CD1c-positive myeloid dendritic cell (primary cell): ENCODE data around the gene TMOD1.

ENCODE experiments used
- DNase-seq: peaks from one replicate; pipeline ENCODE4 v3.0.0-alpha.2; 2016; ENCODE audit errors: extremely low spot score

Gene TMOD1

DNA sequence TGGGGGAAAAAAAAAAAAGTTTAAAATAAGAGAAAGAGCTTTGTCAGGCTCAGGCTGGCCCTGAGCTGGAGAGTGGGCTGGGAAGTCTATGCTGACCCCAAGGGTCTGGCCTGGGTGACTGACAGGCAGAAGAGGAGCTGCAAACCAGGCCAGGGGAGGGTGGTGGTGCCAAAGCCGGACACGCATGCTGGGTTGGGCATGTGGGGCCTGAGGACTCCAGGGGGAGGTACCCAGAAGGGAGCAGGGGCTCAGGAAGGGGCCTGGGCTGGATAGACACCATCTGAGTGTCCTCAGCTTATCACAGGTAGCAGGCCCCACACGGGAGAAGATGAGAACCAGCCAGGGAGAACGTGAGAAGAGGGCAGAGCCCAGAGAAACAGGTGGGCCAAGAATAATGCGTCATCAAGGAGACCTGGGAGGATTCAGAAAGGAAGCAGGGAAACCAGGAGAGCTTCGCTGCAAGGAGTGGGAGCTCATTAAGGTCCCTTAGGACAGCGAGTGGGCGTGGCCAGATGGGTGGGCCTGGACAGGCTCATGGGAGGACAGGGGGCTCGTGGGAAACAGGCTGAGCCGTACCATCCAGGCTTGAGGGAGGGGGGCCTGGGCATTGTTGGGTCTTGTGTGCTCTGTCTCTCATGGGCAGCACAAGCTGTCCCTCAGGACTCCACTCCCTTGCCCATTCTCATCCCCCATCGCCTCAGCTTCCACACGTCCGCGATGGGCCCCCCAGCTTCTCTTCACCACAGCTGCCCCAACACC, 16.0 kb downstream of the TMOD1 start:
- no peak for DNase-seq

DNA sequence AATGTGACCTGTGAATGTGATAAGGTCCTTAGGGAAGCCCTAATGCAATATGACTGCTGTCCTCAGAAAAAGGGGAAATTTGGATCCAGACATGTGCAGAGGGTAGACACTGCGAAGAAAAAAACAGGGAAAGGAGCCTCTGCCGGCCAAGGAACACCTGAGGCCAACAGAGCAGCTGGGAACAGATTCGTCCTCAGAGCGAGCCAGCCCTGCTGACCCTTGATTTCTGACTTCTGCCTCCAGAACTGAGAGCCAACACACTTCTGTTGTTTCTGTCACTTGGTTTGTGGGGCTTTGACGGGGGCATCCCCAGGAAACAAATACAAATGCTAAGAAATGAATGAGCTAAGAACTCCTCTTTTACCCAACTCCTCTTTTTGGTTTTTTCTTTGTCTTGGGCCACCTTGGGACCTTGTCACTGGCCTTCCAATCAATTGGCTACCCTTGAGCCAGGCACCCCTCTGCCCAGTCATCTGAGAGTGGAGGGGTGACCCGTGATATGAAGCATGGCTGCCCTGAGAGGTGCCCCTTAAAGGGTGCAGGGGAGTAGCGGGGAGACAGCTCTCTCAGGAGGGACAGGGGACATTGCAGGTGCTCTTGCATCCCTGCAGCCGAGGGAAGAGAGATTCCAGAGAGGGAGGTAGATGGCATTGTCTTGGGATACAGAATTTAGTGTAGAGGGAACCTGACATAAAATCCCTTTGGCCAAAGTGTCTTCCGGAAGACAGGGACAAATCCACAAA, 16.9 kb downstream of the TMOD1 start:
- no peak for DNase-seq

DNA sequence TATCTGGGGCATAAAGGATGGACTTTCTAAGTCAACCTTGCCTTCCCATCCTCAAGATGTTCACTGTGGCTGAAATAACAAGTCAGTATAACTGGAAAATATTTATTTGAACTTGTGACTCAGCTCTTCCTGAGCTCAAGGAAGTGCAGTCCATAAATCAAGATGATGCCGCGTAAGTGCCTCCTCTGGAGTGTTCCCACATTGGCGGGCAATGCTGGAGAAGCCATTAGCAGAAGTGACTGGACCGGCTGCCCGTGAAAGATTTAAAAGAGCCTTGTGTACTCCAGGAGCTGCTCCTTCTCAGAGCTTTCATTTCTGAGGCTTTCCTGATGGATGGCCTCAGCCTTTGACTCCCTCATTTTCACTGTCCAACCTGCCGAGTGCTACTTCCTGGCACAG, 17.4 kb downstream of the TMOD1 start:
- DNase-seq = no peak

DNA sequence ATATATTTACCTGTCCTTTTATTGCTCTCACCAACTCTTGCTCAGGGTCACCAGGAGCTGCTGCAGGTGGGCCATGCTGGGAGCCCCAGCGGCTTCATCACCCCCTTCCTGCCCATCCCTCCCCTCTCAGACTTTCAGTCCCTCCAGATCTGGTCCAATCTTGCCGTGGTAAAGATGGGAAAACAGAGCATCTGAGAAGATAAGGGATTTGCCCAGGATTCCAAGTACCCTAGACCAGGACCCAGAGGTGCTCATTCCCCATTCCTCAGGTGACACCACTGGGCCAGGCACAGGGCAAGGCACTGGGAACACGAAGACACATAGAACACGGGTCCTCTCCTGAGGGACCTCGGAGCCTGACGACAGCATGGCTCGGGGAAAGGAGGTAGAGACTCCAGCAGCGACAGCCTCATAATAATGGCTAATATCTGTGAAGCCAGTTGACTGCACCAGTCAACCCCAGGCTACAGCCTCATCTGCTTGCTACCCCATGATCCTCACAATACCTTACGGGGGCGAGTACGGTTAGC, 18.0 kb downstream of the TMOD1 start:
- DNase-seq = no peak

DNA sequence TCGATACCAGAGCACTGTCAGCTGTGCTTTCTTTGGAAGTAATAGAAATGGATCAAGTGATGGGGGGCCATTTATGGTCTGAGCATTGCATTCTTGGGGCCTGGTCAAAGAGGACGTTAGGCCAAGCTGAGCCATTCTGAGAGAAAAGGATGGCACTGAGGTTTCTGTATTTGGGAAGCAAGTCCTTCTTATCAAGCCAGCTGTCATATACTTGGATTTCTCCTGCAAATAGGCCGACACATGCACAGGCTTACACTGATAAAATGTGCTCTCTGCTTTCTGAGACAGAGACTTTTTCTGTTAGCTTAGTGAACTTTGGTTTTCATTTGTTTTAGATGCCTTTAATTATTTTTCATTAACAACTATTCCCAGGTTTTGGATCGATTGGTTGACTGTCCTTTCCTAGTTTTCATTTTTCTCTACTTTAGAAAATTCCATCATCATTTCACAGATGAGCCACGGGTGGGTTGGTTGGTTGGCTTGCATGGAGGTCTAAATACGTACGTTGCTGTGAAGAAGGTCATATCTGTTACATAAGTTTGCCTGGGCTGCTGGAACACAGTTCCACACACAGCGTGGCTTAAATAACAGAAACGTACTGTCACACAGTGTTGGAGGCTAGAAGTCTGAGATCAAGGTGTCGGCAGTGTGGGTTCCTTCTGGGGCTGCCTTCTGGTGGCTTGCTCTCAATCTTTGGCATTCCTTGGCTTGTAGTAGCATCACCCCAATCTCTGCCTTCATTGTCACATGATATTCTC, 20.3 kb downstream of the TMOD1 start:
- DNase-seq = no peak

DNA sequence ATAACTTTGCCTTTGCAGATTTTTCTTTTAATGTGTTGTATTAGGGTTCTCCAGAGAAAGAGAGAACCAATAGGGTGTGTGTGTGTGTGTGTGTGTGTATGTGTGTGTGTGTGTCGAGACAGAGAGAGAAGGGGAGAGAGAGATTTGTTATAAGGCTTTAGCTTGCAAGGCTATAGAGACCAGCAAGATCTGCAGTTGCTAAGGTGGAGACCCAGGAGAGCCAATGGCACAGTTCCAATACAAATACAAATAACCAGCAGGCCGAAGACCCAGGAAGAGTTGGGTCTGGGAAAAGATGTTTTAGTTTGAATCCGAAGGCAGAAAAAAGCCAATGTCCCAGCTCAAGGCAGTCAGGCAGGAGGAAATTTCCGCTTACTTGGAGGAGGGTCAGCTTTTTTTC, 23.0 kb downstream of the TMOD1 start:
- DNase-seq = no peak

DNA sequence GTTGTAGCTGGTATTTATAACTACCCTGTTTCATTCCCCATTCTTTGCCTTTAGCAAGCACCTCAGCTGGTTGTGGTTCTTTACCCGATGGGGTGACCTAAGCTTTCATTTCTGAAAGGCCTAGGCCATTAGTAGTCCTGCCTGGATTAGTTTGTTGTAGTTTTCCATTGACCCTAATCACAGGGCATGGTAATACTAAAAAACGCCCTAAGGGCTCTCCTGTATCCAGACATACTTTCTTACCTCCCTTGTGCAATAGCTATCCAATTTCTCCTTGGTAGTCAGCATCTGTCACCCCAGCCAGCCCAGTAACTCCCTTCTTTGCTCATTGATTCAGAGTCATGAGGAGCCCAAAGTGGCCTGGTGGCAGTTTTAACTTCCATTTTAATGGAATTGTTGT, 24.0 kb downstream of the TMOD1 start:
- no peak for DNase-seq

DNA sequence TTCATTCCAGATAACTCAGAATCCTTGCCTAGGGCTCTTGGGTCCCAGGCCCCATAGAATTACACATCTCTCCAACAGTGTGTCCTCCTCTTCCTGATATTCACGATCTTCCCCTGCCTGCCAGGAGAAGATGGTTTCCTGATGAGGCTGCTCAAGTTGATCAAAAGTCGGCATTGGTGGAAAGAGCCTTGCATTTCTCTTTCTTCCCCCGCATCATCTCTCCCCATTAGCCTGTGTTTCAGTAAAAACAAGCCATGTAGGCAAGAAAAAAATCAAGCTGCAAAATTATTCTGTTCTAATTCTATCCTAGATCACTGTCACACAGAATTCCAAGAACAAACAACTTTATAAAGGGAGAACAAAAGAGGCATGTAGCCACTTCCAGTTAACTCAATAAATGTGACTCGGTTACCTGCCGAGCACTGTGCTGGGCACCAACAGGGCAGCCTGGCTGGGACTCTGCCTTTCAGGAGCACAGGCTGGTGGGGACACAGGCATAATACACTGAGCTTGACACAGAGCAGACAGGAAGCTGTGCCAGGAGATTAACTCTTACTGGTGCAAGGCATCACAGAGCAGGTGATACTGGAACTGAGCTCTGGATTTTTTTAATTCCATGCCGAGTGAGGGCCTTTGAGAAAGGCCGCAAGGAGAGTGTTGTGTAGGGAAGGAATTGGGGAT, 25.6 kb downstream of the TMOD1 start:
- DNase-seq = no peak

DNA sequence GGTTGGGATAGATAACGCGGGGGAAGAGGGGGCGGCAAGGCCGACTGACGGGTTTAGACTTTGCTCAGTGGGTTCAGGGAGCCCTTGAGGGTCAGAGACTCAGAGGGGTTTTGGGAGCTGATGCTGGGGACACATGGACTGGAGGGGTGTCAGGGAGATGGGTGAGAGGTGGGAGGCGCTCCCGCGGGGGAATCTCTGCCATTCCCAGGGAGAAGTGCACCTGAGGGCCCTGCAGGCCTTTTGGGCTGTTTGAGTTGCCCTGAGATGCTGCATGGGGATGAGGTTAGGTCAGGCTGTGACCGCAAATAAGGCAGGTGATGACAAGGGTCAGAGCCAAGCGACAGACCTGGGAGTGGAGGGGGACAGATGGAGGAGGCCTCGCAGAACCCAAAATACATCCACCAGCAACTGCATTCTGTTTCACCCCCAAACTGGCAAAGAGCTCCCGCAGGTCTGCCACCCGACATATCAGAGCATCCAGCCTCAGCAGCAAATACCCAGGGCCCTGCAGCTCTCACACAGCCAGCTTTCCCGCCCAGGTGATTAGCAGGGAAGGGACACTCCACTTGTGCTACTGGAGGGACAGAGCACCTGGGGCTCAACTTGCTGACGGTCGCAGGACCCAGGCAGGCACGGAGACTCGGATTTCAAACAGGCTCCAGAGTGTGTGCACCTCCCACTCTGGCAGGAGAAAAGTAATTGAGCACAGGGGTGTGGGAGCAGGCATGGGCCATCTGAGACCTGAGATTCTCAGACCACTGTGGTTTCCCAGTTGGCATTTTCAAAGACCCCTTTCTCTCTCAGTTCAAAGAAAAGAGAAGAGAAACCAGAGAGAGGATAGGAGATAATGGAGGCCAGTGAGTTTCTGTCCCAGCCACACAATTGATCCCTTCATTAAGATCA, 26.4 kb downstream of the TMOD1 start:
- no peak for DNase-seq

DNA sequence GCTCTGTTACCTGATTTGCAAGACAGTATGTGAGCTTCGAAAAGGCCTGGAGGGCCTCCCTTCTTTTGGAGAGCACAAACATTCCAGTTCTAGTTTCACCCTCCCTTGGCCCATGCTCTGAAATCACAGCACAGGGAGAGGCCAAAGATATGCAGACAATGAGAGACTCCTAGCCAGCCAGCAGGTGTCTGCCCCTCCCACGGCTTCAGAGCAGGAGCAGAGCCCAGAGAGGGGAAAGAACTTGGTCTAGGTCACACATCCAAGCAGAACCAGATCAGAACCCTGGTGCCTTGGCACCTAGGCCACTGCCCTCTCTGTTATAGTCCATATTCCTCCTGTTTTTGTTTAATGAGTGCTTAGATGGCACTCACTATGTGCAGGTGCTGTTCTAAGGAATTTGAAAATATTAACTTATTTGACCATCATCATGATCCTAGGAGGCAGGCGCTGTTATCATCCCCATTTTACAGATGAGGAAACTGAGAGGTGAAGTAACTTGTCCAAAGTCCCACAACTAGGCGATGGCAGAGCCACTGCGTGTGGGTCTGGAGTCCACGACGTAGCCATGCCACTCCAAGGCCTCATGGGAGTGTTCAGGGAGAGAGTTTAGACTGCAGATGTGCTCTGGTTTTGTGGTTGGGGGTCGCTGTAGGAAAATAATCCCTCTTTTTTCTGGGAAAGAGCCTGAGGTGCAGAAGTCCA, 27.2 kb downstream of the TMOD1 start:
- DNase-seq = no peak

DNA sequence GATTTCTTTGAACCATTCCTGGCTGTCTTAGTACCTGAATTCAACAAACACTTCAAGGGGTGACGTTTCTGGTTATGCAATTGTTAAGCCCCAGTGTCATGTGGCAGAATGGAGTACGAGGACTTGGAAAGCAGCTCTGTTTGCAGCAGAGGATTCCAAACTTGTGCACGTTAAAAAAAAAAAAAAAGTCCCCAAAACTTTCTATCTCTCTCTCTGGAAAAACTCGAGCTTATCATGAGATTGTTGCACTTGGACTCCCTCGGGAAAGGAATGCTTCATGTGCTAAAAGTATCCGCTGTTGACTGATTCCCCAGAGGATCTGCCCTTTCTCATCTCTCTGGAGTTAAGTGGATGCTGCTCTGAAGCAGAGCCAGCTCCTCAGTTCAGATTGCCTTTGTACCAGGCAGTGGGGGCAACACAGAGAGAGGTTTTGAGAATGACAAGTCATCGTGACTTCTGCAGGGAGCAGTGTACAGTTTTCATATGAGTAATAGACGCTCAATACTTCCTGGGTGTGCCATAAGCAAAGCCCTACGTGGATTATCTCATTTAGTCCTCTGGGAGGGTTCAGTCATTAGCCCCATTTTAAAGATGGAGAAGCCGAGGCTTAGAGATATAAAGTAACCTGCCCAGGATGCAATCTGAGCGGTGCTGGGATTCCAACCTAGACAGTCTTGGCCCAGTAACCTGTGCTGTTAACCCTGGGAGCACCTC, 28.1 kb downstream of the TMOD1 start:
- no peak for DNase-seq

DNA sequence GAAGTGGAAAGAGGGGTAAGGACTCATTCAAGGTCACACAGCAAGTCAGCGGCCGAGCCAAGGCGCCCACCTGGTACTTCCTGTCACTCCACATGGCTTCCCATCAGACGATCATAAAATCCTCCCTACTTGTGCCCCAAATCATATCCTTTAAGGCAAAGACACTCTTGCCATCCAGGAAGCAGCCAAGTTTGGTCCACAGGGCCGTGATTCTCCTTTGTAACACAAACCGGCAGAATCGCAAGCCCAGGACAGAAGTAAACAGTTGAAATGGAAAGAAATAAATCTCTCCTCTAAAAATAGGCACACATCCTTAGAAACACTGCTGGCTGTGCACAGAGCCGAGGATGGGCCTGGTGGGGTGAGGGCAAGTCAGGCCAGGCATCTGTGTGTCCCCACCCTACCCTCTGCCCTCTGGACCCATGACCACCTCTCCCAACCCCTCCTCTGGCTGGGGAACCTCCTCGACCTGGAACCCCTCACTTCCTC, 30.5 kb downstream of the TMOD1 start:
- no peak for DNase-seq

DNA sequence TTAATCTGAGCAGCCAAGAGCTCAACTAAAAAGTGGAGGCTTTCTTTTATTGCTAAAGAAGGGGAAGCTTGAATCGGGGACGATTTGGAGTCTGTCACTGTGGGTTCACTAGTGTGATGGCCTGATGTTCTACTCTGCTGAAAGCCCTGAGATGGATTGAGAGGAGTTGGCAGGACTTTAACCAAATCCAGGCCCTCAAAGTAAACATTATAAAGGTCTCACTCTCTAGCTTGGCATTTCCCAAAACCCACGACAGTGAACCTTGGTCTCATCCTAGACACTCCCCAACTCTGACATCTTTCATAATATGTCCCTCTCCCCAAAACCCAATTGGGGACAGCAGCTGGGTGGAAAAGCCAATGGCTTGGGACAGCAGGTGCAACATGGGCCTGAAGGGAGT, 32.7 kb downstream of the TMOD1 start:
- no peak for DNase-seq

DNA sequence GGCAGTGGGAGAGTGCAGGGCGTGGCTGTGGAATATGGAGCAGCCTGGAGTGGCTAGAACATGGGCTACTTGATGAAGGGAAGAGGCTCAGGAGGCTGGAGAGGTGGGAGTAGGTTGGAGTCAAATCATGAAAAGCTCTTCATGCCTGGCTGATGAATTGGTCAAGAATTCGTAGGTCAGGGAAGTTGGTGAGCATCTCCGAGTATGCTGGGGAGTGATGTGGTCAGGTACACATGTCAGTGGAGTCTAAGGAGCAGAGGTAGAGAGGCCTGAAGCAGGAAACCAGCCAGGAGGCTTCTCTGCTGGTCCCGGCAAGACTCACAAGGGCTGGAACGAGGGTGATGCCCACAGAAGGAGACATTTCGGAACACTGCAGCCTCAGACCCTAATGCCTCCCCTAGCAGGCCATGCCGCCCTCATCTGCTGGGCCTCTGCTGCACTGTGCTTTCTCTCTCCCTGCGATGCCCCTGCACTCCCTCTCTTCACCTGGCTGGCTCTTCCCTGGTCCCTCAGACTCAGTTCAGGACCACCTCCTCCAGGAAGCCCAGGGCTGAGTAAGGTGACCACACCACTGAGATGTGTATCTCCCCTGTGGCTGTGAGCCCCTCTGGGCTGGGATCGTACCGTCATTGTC, 33.6 kb downstream of the TMOD1 start:
- no peak for DNase-seq

DNA sequence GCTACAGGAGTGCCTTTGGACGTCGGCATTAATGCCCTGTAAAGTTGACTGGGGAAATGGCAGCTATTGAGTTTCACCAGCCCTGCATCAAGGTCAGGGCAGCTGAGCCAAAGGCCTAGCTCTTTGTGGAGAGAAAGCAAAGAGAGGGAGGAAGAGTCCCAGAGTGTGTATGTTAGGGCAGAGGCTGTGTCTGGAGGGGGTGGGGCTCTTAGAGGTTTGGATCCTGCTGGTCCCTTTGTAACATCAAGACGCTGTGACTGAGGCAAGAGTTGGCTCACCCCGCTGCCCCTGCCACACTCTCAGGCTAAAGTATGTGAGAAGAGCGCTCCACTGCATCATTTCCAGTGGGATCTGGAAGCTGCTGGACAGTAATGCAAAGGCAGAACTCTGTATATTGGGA, 34.3 kb downstream of the TMOD1 start:
- no peak for DNase-seq

DNA sequence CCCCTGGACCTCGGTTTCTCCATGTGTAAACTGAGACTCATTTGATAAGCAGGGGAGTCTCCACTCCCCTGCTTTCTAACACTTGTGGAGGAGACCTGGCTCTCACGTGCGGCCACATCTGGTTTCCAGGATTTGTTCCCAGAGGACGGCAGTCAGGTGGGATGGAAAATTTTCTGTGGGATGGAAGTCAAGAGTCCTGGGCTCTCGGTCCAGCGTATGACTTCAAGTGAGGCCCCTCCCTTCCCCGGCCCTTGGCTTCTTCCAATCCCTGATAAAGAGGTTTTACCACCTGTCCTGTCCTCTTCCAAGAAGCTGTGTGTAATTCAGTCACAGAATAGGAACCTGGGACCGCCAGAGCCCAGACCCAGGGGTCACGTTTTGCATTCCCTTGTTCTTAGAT, 35.0 kb downstream of the TMOD1 start:
- no peak for DNase-seq

DNA sequence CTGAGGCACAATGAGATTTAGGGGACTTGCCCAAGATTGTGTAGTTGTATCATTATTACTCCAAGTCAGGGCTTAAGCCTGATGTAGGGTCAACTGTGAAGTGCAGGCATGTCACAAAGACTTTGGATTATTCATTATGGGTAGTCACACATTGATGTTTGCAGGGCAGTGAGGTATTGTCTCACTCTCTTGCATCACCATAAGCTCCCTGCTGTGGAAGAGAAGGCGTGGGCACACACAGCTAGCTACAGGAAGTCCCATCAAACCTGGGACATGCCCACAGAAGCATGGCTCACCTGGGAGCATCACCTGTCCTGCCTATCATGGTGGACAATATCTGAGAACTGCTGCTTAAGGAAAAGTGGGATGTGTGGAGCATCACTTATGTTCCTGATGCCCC, 42.1 kb downstream of the TMOD1 start:
- DNase-seq = no peak

DNA sequence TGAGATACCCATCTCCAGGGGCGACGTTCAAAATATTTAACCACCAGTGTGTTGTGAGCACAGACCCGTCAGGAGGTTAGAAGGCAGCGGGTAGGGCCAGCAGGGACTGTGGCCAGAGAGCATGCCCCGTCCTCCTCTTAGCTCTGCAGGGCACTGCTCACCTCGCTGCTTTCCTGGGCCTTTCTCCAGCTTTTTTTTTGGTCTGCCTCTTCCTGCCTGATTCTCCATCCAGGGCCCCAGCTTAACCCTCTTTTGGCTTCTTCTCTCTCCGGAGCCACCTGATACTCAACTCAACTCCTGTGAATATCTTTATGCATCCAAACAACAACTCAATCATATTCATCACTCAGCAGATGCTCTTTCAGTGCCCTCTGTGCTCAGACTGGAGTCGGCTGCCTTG, 44.0 kb downstream of the TMOD1 start:
- no peak for DNase-seq
